Thoracic aorta (tissue), 2 donors: Measurements from ENCODE around the gene MAP1S. TPM values are rescaled to one million over a fixed set of nuclear protein-coding genes. Genes with fewer than 3 reads are reported as not detected.

Experiments
- ATAC-seq: fragments of 150-250 bp; one replicate; pipeline ENCODE4 v1.8.0; 2017; ENCODE audit warnings: low read depth; ENCODE audit not compliant: insufficient number of reproducible peaks, low FRiP score
- DNase-seq: peaks from one replicate; pipeline ENCODE4 v3.0.0-alpha.2; 2020; ENCODE audit warnings: low spot score
- H3K27ac ChIP-seq, 2 donors: fragments of 200-600 bp; sonication (generic); 1 replicate in 1 of 2; 2 replicates in 1 of 2; pipeline ENCODE4 v1.5.1; 2016; ENCODE audit warnings: mild to moderate bottlenecking in 2 of 2, moderate library complexity in 2 of 2
- H3K27me3 ChIP-seq: fragments of 200-600 bp; sonication (generic); replicated peaks from 2 replicates; pipeline ENCODE4 v1.6.0; 2016; ENCODE audit warnings: mild to moderate bottlenecking; ENCODE audit not compliant: insufficient read depth
- H3K36me3 ChIP-seq: fragments of 200-600 bp; sonication (generic); one replicate; pipeline ENCODE4 v1.5.1; 2016
- H3K4me1 ChIP-seq, 2 donors: fragments of 200-600 bp; sonication (generic); 1 replicate in 1 of 2; 2 replicates in 1 of 2; pipeline versions ENCODE4 v1.5.1 to v1.6.0; 2016; ENCODE audit warnings: low read depth in 2 of 2, mild to moderate bottlenecking in 1 of 2; ENCODE audit not compliant: control insufficient read depth in 1 of 2
- H3K4me3 ChIP-seq: fragments of 200-600 bp; sonication (generic); 2 replicates; pipeline ENCODE4 v1.5.1; 2016; ENCODE audit warnings: mild to moderate bottlenecking
- H3K9me3 ChIP-seq: fragments of 200-600 bp; sonication (generic); 2 replicates; pipeline ENCODE4 v1.5.1; 2016
- CTCF ChIP-seq: fragments of 200-600 bp; sonication (generic); IDR thresholded peaks from one replicate; pipeline ENCODE4 v1.5.1; 2019; ENCODE audit warnings: antibody characterized with exemption
- total RNA-seq, 2 donors: library from RNA; depleted of rRNA; stranded (reverse); fragments of >200 nt; gene quantifications; one replicate each; pipeline versions ENCODE4 v1.1.0 to v1.2.3, GENCODE V29; 2016

Gene MAP1S
- total RNA-seq, 2 donors from 2014 or later: 31.7 to 42.9 TPM

- DNase-seq (no peak), ATAC-seq (no peak)
- peaks cover 30% of the 10 kb centered on the region for H3K36me3 ChIP-seq
- no peaks in the 10 kb centered on the region for H3K9me3 ChIP-seq
- H3K27me3 ChIP-seq: no peaks in the 10 kb centered on the region
- TF ChIP-seq CTCF: no peak
- H3K4me1 ChIP-seq: no peaks in the 10 kb centered on the region
- H3K27ac ChIP-seq: no peak overlapping the region
- no peak overlapping the region for H3K4me3 ChIP-seq
Observed at GRCh38 chr19:17737690-17738153, 18.4 kb downstream of the MAP1S start.

GRCh38 chr19:17739121-17739875 lies 20.0 kb downstream of the MAP1S start:
- H3K27me3 ChIP-seq: no peaks in the 10 kb centered on the region
- no peak overlapping the region for H3K27ac ChIP-seq
- DNase-seq (no peak), ATAC-seq (no peak)
- H3K36me3 ChIP-seq: peaks cover 16% of the 10 kb centered on the region
- H3K9me3 ChIP-seq: no peaks in the 10 kb centered on the region
- H3K4me3 ChIP-seq: no peak overlapping the region
- no peaks in the 10 kb centered on the region for H3K4me1 ChIP-seq
- TF ChIP-seq CTCF: no peak

- H3K27me3 ChIP-seq: no peaks in the 10 kb centered on the region
- no peak overlapping the region for H3K27ac ChIP-seq
- no peak overlapping the region for H3K4me3 ChIP-seq
- no peaks in the 10 kb centered on the region for H3K9me3 ChIP-seq
- H3K4me1 ChIP-seq: no peaks in the 10 kb centered on the region
- DNase-seq: no peak
- no peak for TF ChIP-seq CTCF
- H3K36me3 ChIP-seq: no peaks in the 10 kb centered on the region
- ATAC-seq: no peak
Observed at GRCh38 chr19:17741456-17741855, 22.2 kb downstream of the MAP1S start.

- Histone ChIP-seq H3K27me3 (no peaks in the 10 kb centered on the region), H3K27ac (no peak overlapping the region), H3K4me3 (no peak overlapping the region), H3K36me3 (no peaks in the 10 kb centered on the region), H3K9me3 (no peaks in the 10 kb centered on the region), H3K4me1 (peaks cover 0 to 10% of the 10 kb centered on the region in 2 donors)
- no peak for TF ChIP-seq CTCF
- no peak for ATAC-seq
- DNase-seq: no peak
Observed at GRCh38 chr19:17743874-17744580, 24.7 kb downstream of the MAP1S start.

- Histone ChIP-seq H3K27ac (no peak overlapping the region), H3K9me3 (no peaks in the 10 kb centered on the region), H3K36me3 (no peaks in the 10 kb centered on the region), H3K4me1 (peaks cover 0 to 10% of the 10 kb centered on the region in 2 donors), H3K27me3 (no peaks in the 10 kb centered on the region), H3K4me3 (peak overlapping the region; percentile 68)
- ATAC-seq (peak; percentile 68), DNase-seq (peak; percentile 81)
- TF ChIP-seq CTCF: no peak
Observed at GRCh38 chr19:17747205-17748098, 28.2 kb downstream of the MAP1S start.
